SK-N-MC (cell line): ENCODE results near the gene ERMAP.

Source experiments
- EZH2 ChIP-seq: fragments of 200-600 bp; sonication (generic); IDR thresholded peaks from one replicate; pipeline ENCODE4 v1.6.1; 2017; ENCODE audit warnings: antibody characterized with exemption
- POLR2AphosphoS5 ChIP-seq: IDR thresholded peaks from 2 replicates; pipeline ENCODE4 v1.6.1; 2012; ENCODE audit warnings: mild to moderate bottlenecking, low read depth, low read length, borderline replicate concordance

GRCh38 chr1:42793824-42794223 is 23.1 kb upstream of the ERMAP start:
- TF ChIP-seq POLR2AphosphoS5, result no peak
- no peak for TF ChIP-seq EZH2
